Lower lobe of right lung (tissue), 2 donors: ENCODE results near the gene ABCC10. TPM values are rescaled to one million over a fixed set of nuclear protein-coding genes. Genes with fewer than 3 reads are reported as not detected.
"Not testable (repeated sequence)": the region's sequence is repeated elsewhere in the genome, so short reads cannot be mapped to it uniquely, and the experiment has no call there.

ENCODE experiments used
- ATAC-seq, 2 donors: fragments of 200-7000 bp; cut with Tn5 transposase; one replicate each; pipeline ENCODE4 v1.9.1; 2020 to 2022; ENCODE audit warnings: mild to moderate bottlenecking in 2 of 2, moderate library complexity in 2 of 2
- DNase-seq: peaks from one replicate; pipeline ENCODE4 v3.0.0-alpha.2; 2020
- H3K27ac ChIP-seq: fragments of 200-600 bp; one replicate; pipeline ENCODE4 v1.8.0; 2022
- H3K27me3 ChIP-seq: fragments of 200-600 bp; one replicate; pipeline ENCODE4 v1.8.0; 2022; ENCODE audit warnings: low read depth
- H3K36me3 ChIP-seq: fragments of 200-600 bp; one replicate; pipeline ENCODE4 v1.8.0; 2022; ENCODE audit warnings: mild to moderate bottlenecking
- H3K4me1 ChIP-seq: fragments of 200-600 bp; one replicate; pipeline ENCODE4 v1.8.0; 2022
- H3K4me3 ChIP-seq: fragments of 200-600 bp; one replicate; pipeline ENCODE4 v1.8.0; 2022; ENCODE audit warnings: mild to moderate bottlenecking
- H3K9me3 ChIP-seq: fragments of 200-600 bp; one replicate; pipeline ENCODE4 v1.8.0; 2022
- intact Hi-C: fragments of 100-400 bp; cut with DNase I; formaldehyde crosslinking; loops from one replicate; pipeline ENCODE4 v1.11.0; 2022
- total RNA-seq: library from RNA; stranded (reverse); fragmentation: NEBNext Ultra II Directional; extraction: Animal tissue kit (Norgen Biotek cat#: 25700); gene quantifications from one replicate; pipeline ENCODE4 v1.2.1, GENCODE V29; 2021
- TF ChIP-seq, protein P1 (sequence below): fragments of 200-600 bp; IDR thresholded peaks from one replicate; pipeline ENCODE4 v1.8.0; 2022; ENCODE audit warnings: antibody characterized with exemption, mild to moderate bottlenecking
- donor health status: DM: no; HTN: yes; CAD: no; lungs with severe emphysema.

ABCC10 gene
- total RNA-seq, 1 donor from 2014 or later: 34.4 TPM

DNA sequence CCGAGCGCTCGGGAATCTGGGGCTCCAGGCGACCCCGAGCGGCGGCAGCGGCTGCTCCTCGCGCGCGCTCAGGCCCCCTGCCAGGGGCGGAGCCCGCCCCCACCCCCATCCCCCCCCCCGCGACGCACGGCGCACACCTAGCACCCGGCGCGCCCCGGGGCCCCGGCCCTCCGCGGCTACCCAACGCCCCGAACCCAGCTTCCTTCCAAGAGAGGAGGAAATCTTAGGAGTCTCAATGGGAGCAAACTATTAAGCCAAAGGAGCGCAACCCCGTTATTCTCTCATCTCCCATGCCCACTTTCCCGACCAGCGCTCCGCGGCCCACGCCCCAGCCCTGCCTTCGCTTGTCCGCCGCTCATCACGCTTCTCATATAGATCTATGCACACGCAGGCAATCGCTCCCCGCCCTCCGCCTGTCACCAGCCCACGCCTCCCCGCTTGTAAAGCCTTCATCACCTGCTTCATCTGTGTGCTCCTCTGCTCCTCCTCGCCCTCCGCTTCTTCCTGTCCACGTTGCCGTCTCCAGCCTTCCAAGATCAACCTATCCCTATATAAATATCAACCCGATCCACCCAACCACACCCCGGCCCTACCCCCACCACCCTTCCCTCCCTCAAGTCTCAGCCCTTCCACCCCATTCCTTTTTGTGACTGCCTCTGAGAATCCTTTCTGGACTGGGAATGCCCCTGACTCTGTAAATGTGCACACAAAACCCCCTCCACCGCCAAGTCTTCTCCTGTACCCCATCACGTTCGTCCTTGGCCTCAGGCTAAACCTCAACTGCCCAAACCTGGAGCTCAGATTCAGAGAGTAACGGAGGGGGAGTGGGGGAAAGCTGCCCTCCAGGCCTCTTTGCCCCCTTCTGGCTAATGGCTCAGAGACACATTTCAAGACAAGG is 28.4 kb downstream of the ABCC10 start, which contains the start of gene DLK2:
DLK2 (minus strand) TSS at position 18 of the 898 bp plus-strand sequence. CDS start 723 bp downstream, outside the sequence.
- Histone ChIP-seq H3K4me1 (peaks cover 11% of the 10 kb centered on the region), H3K4me3 (peak within 1 kb of the TSS; percentile 55), H3K36me3 (peaks cover 26% of the 10 kb centered on the region), H3K27ac (no peak within 1 kb of the TSS), H3K27me3 (peaks cover 43% of the 10 kb centered on the region), H3K9me3 (no peaks in the 10 kb centered on the region)
- intact Hi-C loops: no loop called here
- TF ChIP-seq, protein P1, sequence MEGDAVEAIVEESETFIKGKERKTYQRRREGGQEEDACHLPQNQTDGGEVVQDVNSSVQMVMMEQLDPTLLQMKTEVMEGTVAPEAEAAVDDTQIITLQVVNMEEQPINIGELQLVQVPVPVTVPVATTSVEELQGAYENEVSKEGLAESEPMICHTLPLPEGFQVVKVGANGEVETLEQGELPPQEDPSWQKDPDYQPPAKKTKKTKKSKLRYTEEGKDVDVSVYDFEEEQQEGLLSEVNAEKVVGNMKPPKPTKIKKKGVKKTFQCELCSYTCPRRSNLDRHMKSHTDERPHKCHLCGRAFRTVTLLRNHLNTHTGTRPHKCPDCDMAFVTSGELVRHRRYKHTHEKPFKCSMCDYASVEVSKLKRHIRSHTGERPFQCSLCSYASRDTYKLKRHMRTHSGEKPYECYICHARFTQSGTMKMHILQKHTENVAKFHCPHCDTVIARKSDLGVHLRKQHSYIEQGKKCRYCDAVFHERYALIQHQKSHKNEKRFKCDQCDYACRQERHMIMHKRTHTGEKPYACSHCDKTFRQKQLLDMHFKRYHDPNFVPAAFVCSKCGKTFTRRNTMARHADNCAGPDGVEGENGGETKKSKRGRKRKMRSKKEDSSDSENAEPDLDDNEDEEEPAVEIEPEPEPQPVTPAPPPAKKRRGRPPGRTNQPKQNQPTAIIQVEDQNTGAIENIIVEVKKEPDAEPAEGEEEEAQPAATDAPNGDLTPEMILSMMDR: no peak
- no peak for DNase-seq
- peak; percentile 6 to 11 for ATAC-seq

DNA sequence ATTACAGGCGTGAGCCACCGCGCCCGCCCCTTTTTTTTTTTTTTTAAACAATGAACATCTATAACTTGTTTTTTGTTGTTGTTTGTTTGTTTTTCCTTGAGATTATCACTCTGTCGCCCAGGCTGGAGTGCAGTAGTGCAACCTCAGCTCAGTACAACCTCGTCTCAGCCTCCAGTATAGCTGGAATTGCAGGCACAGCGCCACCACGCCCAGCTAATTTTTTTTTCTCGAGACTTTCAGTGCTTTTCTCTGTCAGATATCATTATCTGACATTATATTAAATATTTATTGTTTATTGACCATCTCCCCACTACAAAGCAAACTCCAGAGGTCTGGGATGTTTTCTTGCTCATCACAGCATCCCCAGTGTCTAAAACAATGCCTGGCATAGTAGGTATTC is 30.3 kb downstream of the ABCC10 start:
- no peak for ATAC-seq
- H3K9me3 ChIP-seq: no peaks in the 10 kb centered on the region
- H3K36me3 ChIP-seq: peaks cover 7% of the 10 kb centered on the region
- peaks cover 11% of the 10 kb centered on the region for H3K4me1 ChIP-seq
- H3K4me3 ChIP-seq: no peak overlapping the region
- peaks cover 48% of the 10 kb centered on the region for H3K27me3 ChIP-seq
- no peak for DNase-seq
- intact Hi-C loops: no loop called here
- no peak overlapping the region for H3K27ac ChIP-seq
- TF ChIP-seq, protein P1: no peak

DNA sequence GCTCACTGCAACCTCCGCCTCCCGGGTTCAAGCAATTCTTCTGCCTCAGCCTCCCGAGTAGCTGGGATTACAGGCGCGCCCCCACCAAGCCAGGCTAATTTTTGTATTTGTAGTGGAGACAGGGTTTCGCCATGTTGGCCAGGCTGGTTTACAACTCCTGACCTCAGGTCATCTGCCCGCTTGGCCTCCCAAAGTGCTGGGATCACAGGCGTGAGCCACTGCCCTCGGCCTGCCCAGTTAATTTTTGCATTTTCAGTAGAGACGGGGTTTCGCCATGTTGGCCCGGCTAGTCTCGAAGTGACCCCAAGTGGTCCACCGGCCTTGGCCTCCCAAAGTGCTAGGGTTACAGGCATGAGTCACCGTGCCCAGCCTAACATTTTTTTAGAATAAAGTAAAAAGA is 30.8 kb downstream of the ABCC10 start:
- peaks cover 54% of the 10 kb centered on the region for H3K27me3 ChIP-seq
- intact Hi-C loops, H3K9me3 ChIP-seq: not testable (repeated sequence)

DNA sequence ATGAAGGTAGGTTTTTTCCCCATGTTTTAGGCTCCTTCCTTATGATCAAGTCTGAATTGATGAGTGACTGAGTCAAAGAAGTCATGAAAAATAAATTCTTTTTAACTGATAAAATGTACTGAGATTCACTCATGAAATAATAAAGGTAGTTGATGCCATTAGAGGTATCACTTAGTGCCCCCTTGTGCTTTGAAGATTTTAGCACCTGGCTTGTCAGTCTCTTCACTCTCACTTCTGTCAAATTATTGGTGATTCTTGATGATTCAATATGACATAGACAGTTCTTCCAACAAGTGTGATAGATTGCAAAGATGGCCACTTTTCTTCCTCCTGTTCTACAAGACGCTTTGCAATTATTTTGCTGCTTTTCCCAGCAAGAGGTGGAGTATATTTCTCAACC is 32.2 kb downstream of the ABCC10 start:
- TF ChIP-seq, protein P1: no peak
- Histone ChIP-seq H3K4me3 (no peak overlapping the region), H3K9me3 (no peaks in the 10 kb centered on the region), H3K27me3 (peaks cover 59% of the 10 kb centered on the region), H3K27ac (no peak overlapping the region), H3K4me1 (peaks cover 7% of the 10 kb centered on the region), H3K36me3 (no peaks in the 10 kb centered on the region)
- intact Hi-C loops: no loop called here
- DNase-seq (no peak), ATAC-seq (no peak)

More for the DNA sequence above, 30.8 kb downstream of the ABCC10 start:
- not testable (repeated sequence) for H3K36me3 ChIP-seq, H3K27ac ChIP-seq, ATAC-seq, H3K4me3 ChIP-seq, DNase-seq
- H3K4me1 ChIP-seq: peaks cover 11% of the 10 kb centered on the region

DNA sequence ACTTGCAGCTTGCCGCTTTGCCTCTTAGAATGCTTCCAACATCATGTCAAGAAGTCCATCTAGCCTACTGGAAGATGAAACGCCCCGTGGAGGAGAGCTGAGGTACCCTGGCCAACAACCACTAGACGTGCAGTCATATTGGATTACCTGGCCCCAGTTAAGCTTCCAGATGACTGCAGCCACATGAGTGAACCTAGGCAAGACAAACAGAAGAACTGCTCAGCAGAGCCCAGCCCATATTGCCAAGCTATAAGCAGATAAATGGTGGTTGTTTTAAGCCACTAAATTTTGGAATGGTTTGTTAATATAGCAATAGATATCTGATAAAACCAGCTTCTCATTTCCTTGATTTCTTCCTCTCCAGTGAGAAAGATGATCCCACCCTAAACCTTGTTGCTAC is 32.7 kb downstream of the ABCC10 start:
- intact Hi-C loops: no loop called here
- Histone ChIP-seq H3K4me1 (peaks cover 5% of the 10 kb centered on the region), H3K36me3 (no peaks in the 10 kb centered on the region), H3K4me3 (no peak overlapping the region), H3K9me3 (no peaks in the 10 kb centered on the region), H3K27me3 (peaks cover 54% of the 10 kb centered on the region), H3K27ac (no peak overlapping the region)
- ATAC-seq (no peak), DNase-seq (no peak)
- TF ChIP-seq, protein P1: no peak

DNA sequence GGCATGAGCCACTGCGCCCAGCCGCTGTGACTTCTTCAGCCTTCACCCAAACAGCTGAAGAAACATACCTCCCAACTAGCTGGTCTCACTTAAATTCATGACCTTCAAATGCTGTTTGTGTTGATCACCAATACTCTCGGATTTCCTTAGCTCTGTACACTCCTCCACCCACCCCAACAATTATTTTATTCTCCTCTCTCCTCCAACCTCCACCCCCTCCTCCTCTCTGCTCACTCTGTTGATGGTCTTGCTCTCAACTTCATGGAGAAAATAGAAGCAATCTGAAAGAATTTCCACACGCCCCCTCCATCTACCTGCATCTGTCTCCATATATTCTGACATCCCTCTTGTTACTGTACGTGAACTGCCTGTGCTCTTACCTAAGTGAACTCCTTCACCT is 34.6 kb downstream of the ABCC10 start:
- Histone ChIP-seq H3K4me1 (no peaks in the 10 kb centered on the region), H3K4me3 (no peak overlapping the region), H3K36me3 (no peaks in the 10 kb centered on the region), H3K27me3 (peaks cover 47% of the 10 kb centered on the region), H3K27ac (no peak overlapping the region), H3K9me3 (no peaks in the 10 kb centered on the region)
- ATAC-seq: no peak
- intact Hi-C loops: no loop called here
- DNase-seq: no peak
- TF ChIP-seq, protein P1: no peak
